Measurements from ENCODE around the gene TOGARAM2.

The TOGARAM2 gene

GRCh38 chr2:28980368-28981015, 606 bp upstream of the TOGARAM2 start:
- no peak for TF ChIP-seq MAX (IDR thresholded peaks at IDR 0.05)
- no peak for TF ChIP-seq NFIC (IDR thresholded peaks at IDR 0.05)
- no peak for TF ChIP-seq YY1 (IDR thresholded peaks at IDR 0.05; ENCODE audit: low read depth)
- no peak for TF ChIP-seq USF1 (IDR thresholded peaks at IDR 0.05)
- no peak for TF ChIP-seq CEBPB (IDR thresholded peaks at IDR 0.05)
- no peak for TF ChIP-seq REST (IDR thresholded peaks at IDR 0.05; ENCODE audit: low read depth)
- no peak for TF ChIP-seq FOXM1 (IDR thresholded peaks at IDR 0.05; ENCODE audit: borderline replicate concordance, low read depth)
- TF ChIP-seq TCF12 (IDR thresholded peaks at IDR 0.05; ENCODE audit: low read depth): no peak
- no peak for TF ChIP-seq EP300 (IDR thresholded peaks at IDR 0.05; ENCODE audit: borderline replicate concordance)
- no peak for TF ChIP-seq ZBTB7A (IDR thresholded peaks at IDR 0.05; ENCODE audit: low read depth)
- TF ChIP-seq EGR1 (IDR thresholded peaks at IDR 0.05): no peak
- TF ChIP-seq TAF1 (IDR thresholded peaks at IDR 0.05; ENCODE audit: low read depth): no peak
- TF ChIP-seq CREB1 (IDR thresholded peaks at IDR 0.05; ENCODE audit: low read depth): no peak
- no peak for TF ChIP-seq RAD21 (IDR thresholded peaks at IDR 0.05; ENCODE audit: low read depth)
- TF ChIP-seq TEAD4 (IDR thresholded peaks at IDR 0.05): no peak

GRCh38 chr2:28981620-28982376, 700 bp downstream of the TOGARAM2 start:
- no peak for TF ChIP-seq CEBPB (IDR thresholded peaks at IDR 0.05)
- TF ChIP-seq RAD21 (IDR thresholded peaks at IDR 0.05; ENCODE audit: low read depth): no peak
- TF ChIP-seq EP300 (IDR thresholded peaks at IDR 0.05; ENCODE audit: borderline replicate concordance): no peak
- TF ChIP-seq NFIC (IDR thresholded peaks at IDR 0.05): no peak
- TF ChIP-seq USF1 (IDR thresholded peaks at IDR 0.05): no peak
- TF ChIP-seq REST (IDR thresholded peaks at IDR 0.05; ENCODE audit: low read depth): no peak
- no peak for TF ChIP-seq TCF12 (IDR thresholded peaks at IDR 0.05; ENCODE audit: low read depth)
- TF ChIP-seq TAF1 (IDR thresholded peaks at IDR 0.05; ENCODE audit: low read depth): no peak
- TF ChIP-seq TEAD4 (IDR thresholded peaks at IDR 0.05): no peak
- no peak for TF ChIP-seq FOXM1 (IDR thresholded peaks at IDR 0.05; ENCODE audit: borderline replicate concordance, low read depth)
- TF ChIP-seq ZBTB7A (IDR thresholded peaks at IDR 0.05; ENCODE audit: low read depth): no peak
- no peak for TF ChIP-seq MAX (IDR thresholded peaks at IDR 0.05)
- TF ChIP-seq YY1 (IDR thresholded peaks at IDR 0.05; ENCODE audit: low read depth): no peak
- TF ChIP-seq EGR1 (IDR thresholded peaks at IDR 0.05): no peak
- TF ChIP-seq CREB1 (IDR thresholded peaks at IDR 0.05; ENCODE audit: low read depth): no peak

- TF ChIP-seq NFIC (IDR thresholded peaks at IDR 0.05) (no peak), CREB1 (IDR thresholded peaks at IDR 0.05; ENCODE audit: low read depth) (no peak), CEBPB (IDR thresholded peaks at IDR 0.05) (no peak), TCF12 (IDR thresholded peaks at IDR 0.05; ENCODE audit: low read depth) (no peak), EP300 (IDR thresholded peaks at IDR 0.05; ENCODE audit: borderline replicate concordance) (no peak), ZBTB7A (IDR thresholded peaks at IDR 0.05; ENCODE audit: low read depth) (no peak), RAD21 (IDR thresholded peaks at IDR 0.05; ENCODE audit: low read depth) (no peak), EGR1 (IDR thresholded peaks at IDR 0.05) (no peak), MAX (IDR thresholded peaks at IDR 0.05) (no peak), REST (IDR thresholded peaks at IDR 0.05; ENCODE audit: low read depth) (no peak), TEAD4 (IDR thresholded peaks at IDR 0.05) (no peak), FOXM1 (IDR thresholded peaks at IDR 0.05; ENCODE audit: borderline replicate concordance, low read depth) (no peak), TAF1 (IDR thresholded peaks at IDR 0.05; ENCODE audit: low read depth) (no peak), YY1 (IDR thresholded peaks at IDR 0.05; ENCODE audit: low read depth) (no peak), USF1 (IDR thresholded peaks at IDR 0.05) (no peak)
These were observed 1.4 kb downstream of the TOGARAM2 start for GRCh38 chr2:28982381-28982950.
